Endothelial cell of umbilical vein (primary cell): ENCODE data around the gene KATNAL2. TPM values are rescaled to one million over a fixed set of nuclear protein-coding genes. Genes with fewer than 3 reads are reported as not detected.

Experiments used
- BruUV-seq: library from RNA; stranded (reverse); fragments of 400-500 nt; replicated peaks from 2 replicates; lab custom pipeline; 2021; lab: Mats Ljungman, UMichigan
- CTCF ChIA-PET: fragments of 300-600, 350-600 bp; sonication (Branson Sonifier 250); formaldehyde crosslinking; loops from one replicate; lab custom pipeline; 2021; ENCODE audit warnings: antibody characterized with exemption, inconsistent platforms; lab: Charles Lee
- POLR2A ChIA-PET: fragments of 300-600, 350-600 bp; sonication (Branson Sonifier 250); formaldehyde crosslinking; loops from one replicate; lab custom pipeline; 2021; ENCODE audit warnings: antibody characterized with exemption, inconsistent platforms; lab: Charles Lee
- DNase-seq: peaks from one replicate; pipeline ENCODE4 v3.0.0-alpha.2; 2011; ENCODE audit warnings: low read depth, low spot score
- FAIRE-seq: peaks from 2 replicates; lab custom pipeline; 2011; peaks lifted over from hg19 to GRCh38; lab: Jason Lieb, UNC
- H2AFZ ChIP-seq: 2 replicates; pipeline ENCODE4 v1.6.0; 2012; ENCODE audit warnings: low read depth, low read length, control low read depth, inconsistent platforms
- H3K27ac ChIP-seq: 2 replicates; pipeline ENCODE4 v1.5.1; 2011; ENCODE audit warnings: low read depth, mild to moderate bottlenecking, control low read depth, low read length, moderate library complexity; ENCODE audit not compliant: insufficient read depth
- H3K27me3 ChIP-seq, 2 experiments: 2 replicates each; pipeline versions ENCODE4 v1.6.0 to v1.6.1; 2011; ENCODE audit warnings: low read length in 2 of 2, mixed read lengths in 1 of 2; ENCODE audit not compliant: control insufficient read depth in 2 of 2, insufficient read depth in 2 of 2
- H3K36me3 ChIP-seq, 2 experiments: 2 replicates in 1 of 2; 3 replicates in 1 of 2; pipeline ENCODE4 v1.5.1; 2011; ENCODE audit warnings: low read length in 2 of 2, mild to moderate bottlenecking in 1 of 2, moderate library complexity in 1 of 2; ENCODE audit not compliant: control insufficient read depth in 2 of 2, insufficient read depth in 2 of 2; ENCODE audit errors: extremely low read depth in 1 of 2
- H3K4me1 ChIP-seq: 3 replicates; pipeline ENCODE4 v1.5.1; 2011; ENCODE audit warnings: mild to moderate bottlenecking, low read length; ENCODE audit not compliant: control insufficient read depth, insufficient read depth; ENCODE audit errors: extremely low read depth
- H3K4me2 ChIP-seq: 2 replicates; pipeline ENCODE4 v1.6.1; 2011; ENCODE audit warnings: low read length, control low read depth, mixed read lengths; ENCODE audit not compliant: insufficient read depth
- H3K4me3 ChIP-seq, 3 experiments: fragments of 200-600 bp in 1 of 3; sonication (generic), shearing (Covaris generic) in 1 of 3; replicated peaks in 1 of 3; 2 replicates each; pipeline ENCODE4 v1.5.1; 2011 to 2016; ENCODE audit warnings: control low read depth in 3 of 3, low read length in 3 of 3, mild to moderate bottlenecking in 2 of 3, inconsistent platforms in 1 of 3, low read depth in 1 of 3, moderate library complexity in 1 of 3; ENCODE audit not compliant: insufficient read depth in 1 of 3
- H3K79me2 ChIP-seq: 2 replicates; pipeline ENCODE4 v1.6.0; 2012; ENCODE audit warnings: low read length, inconsistent platforms; ENCODE audit not compliant: control insufficient read depth, insufficient read depth
- H3K9ac ChIP-seq: replicated peaks from 2 replicates; pipeline ENCODE3; 2011; ENCODE audit warnings: low read length, control low read depth; ENCODE audit not compliant: insufficient read depth; ENCODE audit errors: extremely low read depth
- H3K9me1 ChIP-seq: replicated peaks from 3 replicates; pipeline ENCODE4 v1.6.0; 2011; ENCODE audit warnings: mild to moderate bottlenecking, low read length; ENCODE audit not compliant: control insufficient read depth, insufficient read depth; ENCODE audit errors: extremely low read depth
- H3K9me3 ChIP-seq: replicated peaks from 2 replicates; pipeline ENCODE4 v1.5.1; 2012; ENCODE audit warnings: low read length, inconsistent platforms; ENCODE audit not compliant: control insufficient read depth, insufficient read depth
- H4K20me1 ChIP-seq: replicated peaks from 2 replicates; pipeline ENCODE3; 2011; ENCODE audit warnings: mild to moderate bottlenecking, low read length; ENCODE audit not compliant: control insufficient read depth, insufficient read depth; ENCODE audit errors: extremely low read depth
- CTCF ChIP-seq, 2 donors: IDR thresholded peaks; 1 replicate in 1 of 2; 2 replicates in 1 of 2; pipeline ENCODE4 v1.5.1; 2011; ENCODE audit warnings: low read length in 2 of 2, mild to moderate bottlenecking in 2 of 2, moderate library complexity in 2 of 2, control low read depth in 1 of 2, inconsistent platforms in 1 of 2, low read depth in 1 of 2; ENCODE audit not compliant: insufficient read depth in 1 of 2; ENCODE audit errors: extremely low read depth in 1 of 2
- EZH2 ChIP-seq: IDR thresholded peaks from 2 replicates; pipeline ENCODE4 v1.6.1; 2012; ENCODE audit warnings: borderline replicate concordance, low read depth, mild to moderate bottlenecking, moderate library complexity, low read length, inconsistent platforms; ENCODE audit not compliant: severe bottlenecking
- FOS ChIP-seq: IDR thresholded peaks from 2 replicates; pipeline ENCODE4 v1.6.1; 2011; ENCODE audit warnings: mild to moderate bottlenecking, low read length, moderate library complexity, borderline replicate concordance; ENCODE audit not compliant: insufficient read depth
- GATA2 ChIP-seq: IDR thresholded peaks from 2 replicates; pipeline ENCODE4 v1.7.0; 2011; ENCODE audit warnings: low read depth, mild to moderate bottlenecking, moderate library complexity, mixed read lengths, low read length; ENCODE audit not compliant: insufficient read length, insufficient read depth
- JUN ChIP-seq: IDR thresholded peaks from 2 replicates; pipeline ENCODE4 v1.6.1; 2011; ENCODE audit warnings: borderline replicate concordance, low read depth; ENCODE audit not compliant: insufficient read length, insufficient read depth
- MAX ChIP-seq: IDR thresholded peaks from 2 replicates; pipeline ENCODE4 v1.6.1; 2011; ENCODE audit not compliant: insufficient read depth, insufficient read length
- MYC ChIP-seq: IDR thresholded peaks from one replicate; pipeline ENCODE4 v1.6.1; 2011; ENCODE audit warnings: mild to moderate bottlenecking, low read depth, low read length
- POLR2A ChIP-seq: IDR thresholded peaks from 2 replicates; pipeline ENCODE4 v1.6.1; 2012; ENCODE audit warnings: low read depth, mild to moderate bottlenecking, control low read depth, low read length
- POLR2AphosphoS5 ChIP-seq: IDR thresholded peaks from 2 replicates; pipeline ENCODE4 v1.6.1; 2012; ENCODE audit warnings: low read depth, mild to moderate bottlenecking, control low read depth, low read length, moderate library complexity; ENCODE audit not compliant: insufficient read depth
- dilution Hi-C: fragments of 300-500 bp; cut with MboI; formaldehyde crosslinking; loops from one replicate; pipeline ENCODE4 v1.15.0; 2019; ENCODE audit warnings: low sequenced_read_pairs; ENCODE audit not compliant: extremely low pct_ligation_motif_present
- intact Hi-C: fragments of 100-400 bp; cut with micrococcal nuclease; formaldehyde crosslinking; loops from one replicate; pipeline ENCODE4 v1.10.0; 2022
- polyA plus RNA-seq, 4 experiments: library from polyadenylated mRNA; depleted of rRNA in 3 of 4; stranded (reverse) in 3 of 4; unstranded in 1 of 4; fragments of >200 nt; gene quantifications; 2 replicates each; pipeline versions ENCODE4 v1.2.1 to v1.2.3, GENCODE V29; 2011 to 2012; ENCODE audit warnings: missing spikeins in 1 of 4
- total RNA-seq: library from RNA; stranded (reverse); gene quantifications from 2 replicates; pipeline ENCODE4 v1.2.3, GENCODE V29; 2021

The KATNAL2 gene
- total and polyA plus RNA-seq, 2 donors (not counting 3 experiments of a cell fraction or from before 2014, with no cell fraction given), result 0.51 to 1.3 TPM

DNA sequence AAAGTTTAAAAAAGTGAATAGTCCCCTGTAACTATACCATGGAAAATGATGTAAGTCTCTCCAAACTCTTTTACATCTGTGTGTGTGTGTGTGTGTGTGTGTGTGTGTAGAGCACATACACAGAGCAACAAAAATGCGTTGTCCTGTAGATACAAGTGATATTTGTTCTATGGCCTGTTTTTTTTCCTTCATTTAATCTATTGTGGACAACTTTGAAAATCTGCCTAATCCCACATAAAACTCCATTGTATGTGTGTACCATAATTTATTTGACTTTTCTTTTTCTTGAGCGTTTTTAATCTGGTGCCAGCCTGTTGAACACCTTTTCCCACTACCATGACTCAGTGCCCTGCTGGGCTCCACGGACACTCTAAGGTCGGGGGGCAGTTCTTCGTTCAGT, 170.3 kb downstream of the KATNAL2 start:
- Histone ChIP-seq H3K9ac (no peak overlapping the region), H3K4me1 (no peaks in the 10 kb centered on the region), H3K9me1 (no peaks in the 10 kb centered on the region), H3K4me2 (no peak overlapping the region), H3K79me2 (no peaks in the 10 kb centered on the region), H2AFZ (no peak overlapping the region), H3K9me3 (no peaks in the 10 kb centered on the region), H4K20me1 (no peaks in the 10 kb centered on the region), H3K36me3 (no peaks in the 10 kb centered on the region), H3K27ac (no peak overlapping the region), H3K27me3 (no peaks in the 10 kb centered on the region), H3K4me3 (no peak overlapping the region)
- TF ChIP-seq CTCF (IDR thresholded peaks at IDR 0.05; ENCODE audit: extremely low read depth in 1 of 2, insufficient read depth in 1 of 2, low read depth in 1 of 2, low read length in 2 of 2) (no peak), MAX (no peak), GATA2 (no peak)
- DNase-seq (no peak), FAIRE-seq (no peak)
- intact Hi-C loops, result no loop called here
- ChIA-PET POLR2A (interaction anchor here (0.7 kb wide), 1 partner anchor 936 kb away, joined by 3 read pairs; no protein-coding TSS in a partner anchor), CTCF (no interaction called here)
- dilution Hi-C loops, result no loop called here
- BruUV-seq, result no TSS peak

- Histone ChIP-seq H3K27ac (no peak overlapping the region), H3K4me2 (no peak overlapping the region), H4K20me1 (no peaks in the 10 kb centered on the region), H3K9me3 (no peaks in the 10 kb centered on the region), H3K27me3 (no peaks in the 10 kb centered on the region), H3K9ac (no peak overlapping the region), H3K79me2 (no peaks in the 10 kb centered on the region), H3K36me3 (no peaks in the 10 kb centered on the region), H3K4me3 (no peak overlapping the region), H3K4me1 (no peaks in the 10 kb centered on the region), H3K9me1 (no peaks in the 10 kb centered on the region), H2AFZ (no peak overlapping the region)
- no peak for TF ChIP-seq POLR2A
- TF ChIP-seq JUN, result no peak
- TF ChIP-seq POLR2AphosphoS5, result no peak
- no peak for TF ChIP-seq FOS
- TF ChIP-seq MAX, result no peak
- TF ChIP-seq EZH2, result no peak
- no peak for TF ChIP-seq GATA2
- TF ChIP-seq CTCF (IDR thresholded peaks at IDR 0.05; ENCODE audit: extremely low read depth in 1 of 2, insufficient read depth in 1 of 2, low read depth in 1 of 2, low read length in 2 of 2), result no peak
- TF ChIP-seq MYC, result no peak
- no TSS peak for BruUV-seq
- ChIA-PET CTCF (interaction anchor here (2.8 kb wide), 1 partner anchor 109 kb away, joined by 22 read pairs; no protein-coding TSS in a partner anchor), POLR2A (no interaction called here)
- dilution Hi-C loops (no loop called here), intact Hi-C loops (no loop called here)
- FAIRE-seq (no peak), DNase-seq (no peak)
Measured at GRCh38 chr18:47095810-47096209, 178.4 kb downstream of the KATNAL2 start.
